HAP-1 (cell line): ENCODE results near the gene NRP1.
A peak's percentile ranks its signal among the peaks of the same experiment; 100 is the strongest.

ENCODE experiments used
- DNase-seq, 2 experiments: peaks; one replicate each; pipeline ENCODE4 v3.0.0-alpha.2; 2016 to 2020; ENCODE audit warnings: low spot score in 2 of 2
- H3K27me3 ChIP-seq: fragments of 250-450 bp; sonication (Bioruptor Pico); 2 replicates; pipeline ENCODE4 v1.5.1; 2020; ENCODE audit warnings: low read depth, mild to moderate bottlenecking, moderate library complexity
- H3K36me3 ChIP-seq: fragments of 250-450 bp; sonication (Bioruptor Pico); replicated peaks from 2 replicates; pipeline ENCODE4 v1.5.1; 2020; ENCODE audit warnings: mild to moderate bottlenecking
- H3K4me1 ChIP-seq: fragments of 250-450 bp; sonication (Bioruptor Pico); 2 replicates; pipeline ENCODE4 v1.5.1; 2020; ENCODE audit warnings: mild to moderate bottlenecking
- H3K4me3 ChIP-seq: fragments of 250-450 bp; sonication (Bioruptor Pico); 2 replicates; pipeline ENCODE4 v1.5.1; 2020; ENCODE audit warnings: mild to moderate bottlenecking, moderate library complexity
- H3K9me3 ChIP-seq: fragments of 250-450 bp; sonication (Bioruptor Pico); 2 replicates; pipeline ENCODE4 v1.5.1; 2020; ENCODE audit warnings: mild to moderate bottlenecking, moderate library complexity
- in situ Hi-C: fragments of 300-500 bp; cut with MboI; formaldehyde crosslinking; loops from 3 replicates; pipeline ENCODE4 v1.14.3; 2020; ENCODE audit warnings: low sequenced_read_pairs, inconsistent platforms, mixed read lengths

The NRP1 gene

DNA sequence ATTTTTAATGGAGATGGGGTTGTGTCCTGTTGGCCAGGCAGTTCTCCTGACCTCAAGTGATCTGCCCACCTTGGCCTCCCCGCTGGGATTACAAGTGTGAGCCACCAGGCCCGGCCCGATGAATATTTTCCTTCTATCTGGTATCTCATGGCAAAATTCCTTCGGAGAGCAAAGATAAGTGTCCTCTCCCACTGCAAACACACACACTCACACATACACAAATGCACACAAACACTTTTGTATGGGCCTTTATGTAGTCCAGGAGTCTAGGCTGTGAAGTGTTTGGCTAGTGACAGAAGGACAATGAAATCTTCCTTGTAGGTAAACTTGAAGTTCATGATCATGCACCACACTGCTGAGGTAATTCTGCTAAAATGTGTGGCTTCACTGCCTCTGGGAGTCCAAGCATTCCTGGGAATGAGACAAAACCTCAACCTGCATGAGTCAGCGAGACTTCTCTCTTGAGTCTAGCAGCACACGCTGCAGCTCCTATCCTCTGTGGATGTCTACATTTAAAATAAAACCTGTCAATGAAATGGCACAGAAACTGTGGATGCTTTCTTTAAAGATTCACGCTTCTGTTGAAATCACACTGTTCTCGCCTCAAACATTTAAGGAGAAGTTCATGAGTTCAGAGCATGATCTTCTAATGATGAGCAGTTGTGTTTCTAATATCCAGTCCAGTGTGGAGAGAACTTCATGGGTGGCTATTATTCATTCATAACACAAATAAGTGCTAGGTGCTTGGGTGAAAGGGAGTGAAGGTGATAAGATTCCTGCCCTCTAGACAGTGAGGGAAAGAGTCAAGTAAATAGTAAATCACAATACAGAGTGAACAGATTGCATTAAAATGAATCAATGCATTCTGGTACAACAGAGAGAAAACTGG, 96.5 kb downstream of the NRP1 start:
- no peaks in the 10 kb centered on the region; the same call in 1 of the 2 replicates for H3K36me3 ChIP-seq
- no peak overlapping the region for H3K4me3 ChIP-seq
- no peak for DNase-seq
- H3K9me3 ChIP-seq = no peaks in the 10 kb centered on the region
- in situ Hi-C loops = no loop called here
- no peaks in the 10 kb centered on the region for H3K27me3 ChIP-seq
- H3K4me1 ChIP-seq = peaks cover 29% of the 10 kb centered on the region

DNA sequence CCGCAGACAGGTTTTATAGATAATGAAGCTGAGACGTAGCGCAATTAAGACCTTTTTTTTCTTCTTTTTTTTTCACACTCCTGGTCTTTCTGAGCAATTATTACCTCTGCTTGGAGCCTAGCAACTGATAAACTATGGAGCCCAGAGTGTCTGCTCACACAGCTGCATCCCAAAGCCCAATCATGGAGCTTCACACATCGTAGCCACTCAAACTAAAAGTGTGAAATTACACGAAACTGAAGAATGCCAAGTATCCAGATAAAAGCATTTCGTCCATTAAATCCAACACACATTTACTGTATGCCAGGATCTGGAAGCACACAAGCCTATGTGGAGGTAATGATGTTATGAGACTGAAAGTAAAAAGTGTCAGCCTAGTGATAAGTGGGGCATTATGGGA, 97.6 kb downstream of the NRP1 start:
- H3K27me3 ChIP-seq = no peaks in the 10 kb centered on the region
- no peaks in the 10 kb centered on the region for H3K9me3 ChIP-seq
- no peak for DNase-seq
- H3K4me1 ChIP-seq = peaks cover 29% of the 10 kb centered on the region
- no peak overlapping the region for H3K4me3 ChIP-seq
- no peaks in the 10 kb centered on the region; the same call in 1 of the 2 replicates for H3K36me3 ChIP-seq
- in situ Hi-C loops = no loop called here

DNA sequence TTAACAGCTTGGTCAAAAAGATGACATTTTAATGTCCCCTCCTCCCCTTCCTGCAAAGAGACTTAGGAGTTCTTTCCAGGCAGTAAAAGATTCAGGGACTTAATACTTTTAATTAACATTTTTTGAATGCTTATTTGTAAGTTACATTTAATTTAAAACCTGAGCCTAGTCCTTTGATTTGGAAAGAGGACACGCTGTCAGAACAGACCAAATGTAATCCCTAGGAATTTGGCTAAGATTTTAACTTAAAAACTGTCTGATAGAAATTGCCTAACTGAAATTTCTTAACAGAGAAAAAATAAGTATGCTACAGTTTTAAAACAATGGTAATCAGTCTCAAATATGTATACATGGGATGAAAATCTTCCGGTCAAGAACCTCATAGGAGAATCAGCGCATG, 98.5 kb downstream of the NRP1 start:
- H3K4me3 ChIP-seq = no peak overlapping the region
- peaks cover 30% of the 10 kb centered on the region for H3K4me1 ChIP-seq
- no peaks in the 10 kb centered on the region for H3K27me3 ChIP-seq
- H3K9me3 ChIP-seq = no peaks in the 10 kb centered on the region
- in situ Hi-C loops = no loop called here
- no peak for DNase-seq
- no peaks in the 10 kb centered on the region; the same call in 1 of the 2 replicates for H3K36me3 ChIP-seq

DNA sequence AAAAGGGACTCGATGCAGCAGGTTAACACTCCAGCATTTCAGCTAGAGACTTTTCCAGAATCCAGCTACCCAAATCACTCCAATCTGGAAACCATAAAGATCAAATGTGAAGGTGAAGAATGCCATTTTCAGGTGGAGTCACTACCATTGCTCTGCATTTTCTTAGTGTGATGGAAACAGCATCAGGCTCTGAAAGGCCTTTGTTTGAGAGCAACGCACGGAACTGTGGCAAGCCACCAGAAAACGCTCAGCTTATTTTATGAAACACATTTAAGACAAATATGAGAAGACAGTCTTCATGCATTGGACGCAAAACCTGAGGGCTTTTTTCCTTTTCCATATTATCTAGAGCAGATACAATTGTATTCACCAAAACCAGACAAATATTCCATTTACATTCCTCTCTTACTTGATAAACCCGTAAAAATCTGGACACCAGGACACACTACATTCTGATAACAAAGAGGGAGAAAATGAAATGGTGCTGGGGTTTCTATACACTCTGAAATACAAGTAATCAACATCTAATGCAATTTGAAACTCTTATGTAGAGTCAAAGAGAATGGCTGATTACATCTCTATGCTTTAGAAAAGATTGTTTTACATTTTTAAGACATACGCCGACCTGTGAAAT, 99.1 kb downstream of the NRP1 start:
- no peaks in the 10 kb centered on the region for H3K27me3 ChIP-seq
- no peaks in the 10 kb centered on the region for H3K9me3 ChIP-seq
- in situ Hi-C loops = no loop called here
- peaks cover 36% of the 10 kb centered on the region for H3K4me1 ChIP-seq
- no peak overlapping the region for H3K4me3 ChIP-seq
- no peaks in the 10 kb centered on the region; the same call in 1 of the 2 replicates for H3K36me3 ChIP-seq
- DNase-seq = peak; percentile 38 to 86

DNA sequence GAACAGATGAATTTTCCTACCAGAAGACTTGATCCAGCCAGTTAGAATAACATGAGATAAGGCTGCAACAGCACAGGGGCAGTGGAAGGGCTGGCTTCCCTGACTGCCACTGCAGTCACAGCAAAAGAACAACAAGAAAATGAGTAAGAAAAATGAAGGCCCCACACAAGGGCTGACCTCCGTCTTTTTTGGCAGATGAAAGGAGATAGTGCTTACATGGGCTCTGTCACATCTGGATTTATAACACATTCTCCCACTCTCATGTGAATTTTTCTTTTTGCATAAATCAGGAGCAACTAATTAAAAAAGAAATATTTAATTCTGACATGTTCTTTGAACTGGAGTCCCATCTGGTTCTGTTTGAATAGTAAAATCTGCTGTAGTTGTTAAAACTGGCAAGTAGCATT, 99.6 kb downstream of the NRP1 start:
- H3K4me3 ChIP-seq = no peak overlapping the region
- H3K4me1 ChIP-seq = peaks cover 36% of the 10 kb centered on the region
- in situ Hi-C loops = no loop called here
- H3K9me3 ChIP-seq = no peaks in the 10 kb centered on the region
- H3K36me3 ChIP-seq = no peaks in the 10 kb centered on the region
- no peaks in the 10 kb centered on the region for H3K27me3 ChIP-seq
- DNase-seq = peak in 1 of 2 experiments; percentile 14

DNA sequence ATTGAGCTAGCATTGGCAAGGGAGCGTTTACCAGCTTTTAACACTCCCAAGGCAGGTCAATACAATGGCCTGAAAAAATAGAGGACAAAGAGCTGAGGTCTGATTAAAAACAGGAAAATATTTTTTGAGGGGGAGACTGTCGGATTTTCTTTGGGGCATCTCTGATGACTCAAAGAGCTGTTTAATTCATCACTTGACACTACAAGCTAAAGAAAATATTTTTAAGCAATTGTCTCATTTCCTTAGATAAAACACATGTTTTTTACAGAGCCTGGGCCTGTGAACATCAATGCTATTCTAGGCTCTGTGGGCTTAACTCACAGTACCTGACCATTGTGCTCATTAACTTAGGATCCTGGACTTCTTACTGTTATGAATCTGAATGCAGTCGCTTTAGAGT, 100.8 kb downstream of the NRP1 start:
- in situ Hi-C loops = no loop called here
- DNase-seq = no peak
- no peaks in the 10 kb centered on the region for H3K36me3 ChIP-seq
- no peaks in the 10 kb centered on the region for H3K27me3 ChIP-seq
- no peaks in the 10 kb centered on the region for H3K9me3 ChIP-seq
- H3K4me3 ChIP-seq = no peak overlapping the region
- H3K4me1 ChIP-seq = peaks cover 36% of the 10 kb centered on the region

DNA sequence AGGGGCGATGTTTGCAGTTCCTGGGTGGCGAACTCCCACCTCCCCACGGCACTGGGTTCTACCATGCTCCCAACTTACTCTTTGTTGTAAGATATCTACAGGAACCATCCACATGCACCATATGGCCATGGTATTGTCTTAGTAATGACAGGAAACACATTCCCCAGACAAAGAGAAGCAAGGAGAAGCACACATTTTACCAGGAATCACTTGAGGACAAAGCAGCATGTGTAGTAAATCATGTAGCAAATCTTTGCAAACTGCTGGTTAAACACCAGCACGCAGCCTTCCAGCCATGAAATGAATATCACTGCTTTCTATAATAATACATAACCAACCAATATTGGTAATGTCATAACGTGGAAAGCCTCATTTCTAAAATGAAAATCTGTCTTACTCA, 101.2 kb downstream of the NRP1 start:
- in situ Hi-C loops = no loop called here
- Histone ChIP-seq H3K4me1 (peaks cover 36% of the 10 kb centered on the region), H3K27me3 (no peaks in the 10 kb centered on the region), H3K36me3 (no peaks in the 10 kb centered on the region), H3K4me3 (no peak overlapping the region), H3K9me3 (no peaks in the 10 kb centered on the region)
- DNase-seq = no peak

DNA sequence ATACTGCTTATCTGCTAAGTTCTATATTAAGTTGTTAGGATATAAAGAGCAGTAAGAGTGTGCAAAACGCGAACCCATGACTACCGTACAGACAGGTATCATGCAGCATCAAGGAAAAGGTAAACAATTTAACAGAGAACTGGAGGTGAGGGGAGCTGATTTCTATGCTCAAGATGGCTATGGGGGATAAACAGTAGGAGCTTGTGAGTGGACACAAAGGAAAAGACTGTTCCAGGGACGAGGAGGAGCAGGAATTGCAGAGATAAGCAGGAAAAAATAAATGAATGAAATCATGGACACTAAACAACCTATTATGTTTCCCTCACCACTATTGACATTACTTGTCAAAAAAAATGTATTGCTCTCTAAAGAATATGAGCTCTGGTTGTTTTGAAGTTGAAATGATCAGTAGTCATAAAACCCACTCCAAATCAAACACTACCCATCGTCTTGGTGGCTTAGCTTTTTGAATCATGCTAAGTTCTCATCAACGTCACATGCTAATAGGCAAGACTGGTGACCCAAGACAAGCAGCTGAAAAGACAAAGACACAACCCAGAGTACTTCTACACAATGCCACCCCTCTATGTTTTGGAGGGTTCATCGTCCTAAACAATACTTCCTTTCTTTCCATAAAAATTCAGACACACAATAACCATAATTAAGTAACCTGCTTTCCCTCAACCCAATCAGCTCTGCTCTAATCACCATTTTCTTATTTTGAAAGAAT, 102.7 kb downstream of the NRP1 start:
- in situ Hi-C loops = no loop called here
- H3K4me3 ChIP-seq = no peak overlapping the region
- no peaks in the 10 kb centered on the region for H3K36me3 ChIP-seq
- no peaks in the 10 kb centered on the region for H3K27me3 ChIP-seq
- no peaks in the 10 kb centered on the region for H3K9me3 ChIP-seq
- no peak for DNase-seq
- peaks cover 33% of the 10 kb centered on the region for H3K4me1 ChIP-seq

DNA sequence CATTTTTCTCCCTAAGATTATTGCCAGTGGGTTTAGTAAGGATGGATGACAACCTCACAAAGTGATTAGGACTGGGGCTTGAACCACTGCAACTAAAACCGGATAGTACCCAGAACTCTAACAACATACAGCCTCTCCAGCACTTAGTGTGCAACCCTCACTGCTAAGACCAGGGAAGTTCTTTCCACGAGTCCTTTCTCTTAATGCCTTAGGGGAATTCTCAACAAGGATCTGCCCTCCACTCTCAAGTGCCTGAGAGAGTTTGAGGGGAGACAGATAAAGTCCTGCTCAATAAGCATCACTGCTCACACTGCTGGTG, 104.6 kb downstream of the NRP1 start:
- peaks cover 19% of the 10 kb centered on the region for H3K4me1 ChIP-seq
- in situ Hi-C loops = no loop called here
- peaks cover 14% of the 10 kb centered on the region for H3K36me3 ChIP-seq

DNA sequence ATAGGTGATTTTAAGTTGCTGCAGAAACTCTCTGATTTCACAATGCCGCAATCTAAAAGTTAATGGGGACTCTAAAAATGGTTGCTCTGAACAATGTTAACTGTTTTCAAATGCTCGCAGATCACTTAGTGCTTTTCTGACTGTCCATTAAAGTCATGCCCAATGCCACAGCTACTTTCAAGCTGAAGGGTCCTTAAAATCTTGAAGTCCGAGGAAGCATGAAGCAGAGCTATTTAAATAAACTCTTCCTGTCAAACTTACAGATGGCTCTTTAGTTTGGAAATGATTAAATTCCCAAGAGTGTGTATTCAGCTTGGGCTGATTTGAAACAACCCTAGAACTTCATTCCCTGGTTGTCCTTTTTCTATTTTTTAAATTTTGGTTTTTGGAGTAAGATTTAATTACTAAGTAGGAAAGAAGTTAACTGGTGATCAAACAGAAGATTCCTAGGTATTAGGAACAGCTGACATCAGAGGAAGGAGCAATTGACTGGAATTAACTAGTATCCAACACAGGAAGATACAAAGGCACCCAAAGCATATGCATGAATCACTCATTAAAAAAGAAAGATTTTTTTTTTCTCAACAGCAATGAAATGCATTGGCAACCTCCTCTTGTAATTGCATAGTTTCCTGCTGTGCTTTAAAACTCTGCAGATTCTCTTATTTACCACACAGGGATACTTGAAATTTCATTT, 105.1 kb downstream of the NRP1 start:
- no peak for DNase-seq
- H3K4me1 ChIP-seq = peaks cover 14% of the 10 kb centered on the region
- H3K27me3 ChIP-seq = no peaks in the 10 kb centered on the region
- in situ Hi-C loops = no loop called here
- H3K9me3 ChIP-seq = no peaks in the 10 kb centered on the region
- no peak overlapping the region for H3K4me3 ChIP-seq
- peaks cover 16% of the 10 kb centered on the region for H3K36me3 ChIP-seq

More for the DNA sequence above, 104.6 kb downstream of the NRP1 start:
- no peaks in the 10 kb centered on the region for H3K9me3 ChIP-seq
- no peak overlapping the region for H3K4me3 ChIP-seq
- H3K27me3 ChIP-seq = no peaks in the 10 kb centered on the region
- DNase-seq = no peak

DNA sequence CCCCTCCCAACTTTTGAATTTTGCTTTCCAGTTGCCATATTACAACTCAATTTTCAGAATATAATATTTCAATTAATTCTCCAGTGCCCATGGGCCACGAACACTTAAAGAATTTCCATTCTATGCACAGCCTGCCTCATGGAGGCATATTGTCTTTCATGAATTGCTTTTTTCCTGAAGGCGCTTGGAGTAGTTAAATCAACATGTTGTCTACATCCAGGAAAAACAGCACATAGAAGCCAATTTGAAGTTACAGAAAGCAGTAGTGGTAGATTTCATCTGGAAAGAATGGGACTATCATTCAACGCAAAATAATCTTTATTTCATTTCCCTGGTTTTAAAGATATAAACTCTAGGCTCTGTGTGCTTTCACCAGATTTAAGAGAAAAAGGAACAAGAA, 106.0 kb downstream of the NRP1 start:
- in situ Hi-C loops = no loop called here
- no peaks in the 10 kb centered on the region for H3K9me3 ChIP-seq
- H3K36me3 ChIP-seq = peaks cover 19% of the 10 kb centered on the region

DNA sequence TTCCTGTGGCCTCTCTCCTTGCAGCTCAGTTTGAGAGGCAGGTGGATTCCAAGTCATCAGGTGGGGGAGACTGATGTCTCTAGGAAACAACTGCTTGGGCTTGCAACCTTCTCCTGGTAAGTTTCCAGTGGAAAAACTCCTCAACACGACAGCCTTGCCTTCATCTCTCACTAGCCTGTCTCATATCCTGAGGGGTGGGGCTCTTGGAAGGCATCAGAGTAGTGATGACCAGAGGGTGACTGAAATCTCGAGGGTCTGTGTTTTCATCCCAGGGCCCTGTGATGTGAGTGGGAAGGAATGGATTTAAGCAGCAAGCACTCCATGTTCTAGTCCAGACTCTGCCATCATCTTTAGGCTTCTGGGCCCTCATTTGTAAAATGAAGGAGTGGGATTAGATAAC, 107.0 kb downstream of the NRP1 start:
- Histone ChIP-seq H3K9me3 (no peaks in the 10 kb centered on the region), H3K36me3 (peaks cover 19% of the 10 kb centered on the region), H3K4me3 (no peak overlapping the region), H3K4me1 (peaks cover 6% of the 10 kb centered on the region), H3K27me3 (no peaks in the 10 kb centered on the region)
- in situ Hi-C loops = no loop called here
- DNase-seq = no peak

More for the DNA sequence above, 106.0 kb downstream of the NRP1 start:
- no peak for DNase-seq
- Histone ChIP-seq H3K4me3 (no peak overlapping the region), H3K27me3 (no peaks in the 10 kb centered on the region), H3K4me1 (peaks cover 10% of the 10 kb centered on the region)

DNA sequence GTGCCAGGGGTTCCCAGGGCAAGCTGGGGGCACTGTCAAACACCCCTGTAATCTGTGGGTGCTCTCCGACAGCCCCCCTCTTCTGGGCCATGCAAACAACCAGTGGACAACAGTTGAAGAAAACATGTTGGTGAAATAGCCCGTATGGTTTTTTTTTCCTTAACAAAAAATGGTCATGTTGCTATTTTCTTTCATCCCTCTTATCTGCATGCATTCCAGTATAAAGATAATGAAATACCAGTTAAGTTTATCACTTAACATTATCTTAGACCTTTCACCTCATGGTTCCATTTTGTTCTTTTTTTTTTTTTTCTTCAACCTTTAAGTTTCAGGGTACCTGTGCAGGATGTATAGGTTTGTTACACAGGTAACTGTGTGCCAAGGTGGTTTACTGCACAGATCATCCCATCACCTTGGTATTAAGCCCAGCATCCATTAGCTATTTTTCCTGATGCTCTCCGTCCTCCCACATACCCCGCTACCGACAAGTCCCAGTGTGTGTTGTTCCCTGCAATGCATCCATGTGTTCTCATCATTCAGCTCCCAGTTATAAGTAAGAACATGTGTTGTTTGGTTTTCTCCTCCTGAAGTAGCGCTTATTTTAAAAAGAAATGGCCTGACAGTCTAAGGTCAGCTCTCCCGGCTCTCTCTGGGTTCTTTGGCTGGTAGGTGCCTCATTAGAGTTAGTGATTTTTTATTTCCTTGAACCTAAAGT, 110.1 kb downstream of the NRP1 start:
- H3K9me3 ChIP-seq = no peaks in the 10 kb centered on the region
- no peak for DNase-seq
- no peak overlapping the region for H3K4me3 ChIP-seq
- H3K27me3 ChIP-seq = no peaks in the 10 kb centered on the region
- H3K4me1 ChIP-seq = no peaks in the 10 kb centered on the region
- in situ Hi-C loops = no loop called here
- H3K36me3 ChIP-seq = peaks cover 28% of the 10 kb centered on the region
